Activated naive CD4-positive, alpha-beta T cell treated with anti-CD3 and anti-CD28 coated beads, Interleukin-2, amount 10 ng/mL, durations not matched to agents 7 days and 5 days (primary cell): Measurements from ENCODE around the gene ZFYVE1.

Experiments
- CTCF ChIA-PET: fragments of 350-600 bp; sonication (Branson Sonifier 250); formaldehyde crosslinking; loops from one replicate; lab custom pipeline; 2021; ENCODE audit warnings: antibody characterized with exemption; lab: Charles Lee
- DNase-seq: peaks from one replicate; pipeline ENCODE4 v3.0.0-alpha.2; 2020
- H3K27ac Mint-ChIP-seq: one replicate; pipeline ENCODE4 v1.8.0; 2021; ENCODE audit warnings: mild to moderate bottlenecking, moderate library complexity, mixed read lengths
- H3K27me3 Mint-ChIP-seq: one replicate; pipeline ENCODE4 v1.8.0; 2021; ENCODE audit warnings: mild to moderate bottlenecking, mixed read lengths
- H3K36me3 Mint-ChIP-seq: one replicate; pipeline ENCODE4 v1.8.0; 2021; ENCODE audit warnings: mixed read lengths
- H3K4me1 Mint-ChIP-seq: one replicate; pipeline ENCODE4 v1.8.0; 2021; ENCODE audit warnings: mixed read lengths
- H3K4me3 Mint-ChIP-seq: one replicate; pipeline ENCODE4 v1.8.0; 2021; ENCODE audit warnings: mild to moderate bottlenecking, moderate library complexity, mixed read lengths
- H3K9me3 Mint-ChIP-seq: one replicate; pipeline ENCODE4 v1.8.0; 2021; ENCODE audit warnings: mixed read lengths

ZFYVE1 gene

DNA sequence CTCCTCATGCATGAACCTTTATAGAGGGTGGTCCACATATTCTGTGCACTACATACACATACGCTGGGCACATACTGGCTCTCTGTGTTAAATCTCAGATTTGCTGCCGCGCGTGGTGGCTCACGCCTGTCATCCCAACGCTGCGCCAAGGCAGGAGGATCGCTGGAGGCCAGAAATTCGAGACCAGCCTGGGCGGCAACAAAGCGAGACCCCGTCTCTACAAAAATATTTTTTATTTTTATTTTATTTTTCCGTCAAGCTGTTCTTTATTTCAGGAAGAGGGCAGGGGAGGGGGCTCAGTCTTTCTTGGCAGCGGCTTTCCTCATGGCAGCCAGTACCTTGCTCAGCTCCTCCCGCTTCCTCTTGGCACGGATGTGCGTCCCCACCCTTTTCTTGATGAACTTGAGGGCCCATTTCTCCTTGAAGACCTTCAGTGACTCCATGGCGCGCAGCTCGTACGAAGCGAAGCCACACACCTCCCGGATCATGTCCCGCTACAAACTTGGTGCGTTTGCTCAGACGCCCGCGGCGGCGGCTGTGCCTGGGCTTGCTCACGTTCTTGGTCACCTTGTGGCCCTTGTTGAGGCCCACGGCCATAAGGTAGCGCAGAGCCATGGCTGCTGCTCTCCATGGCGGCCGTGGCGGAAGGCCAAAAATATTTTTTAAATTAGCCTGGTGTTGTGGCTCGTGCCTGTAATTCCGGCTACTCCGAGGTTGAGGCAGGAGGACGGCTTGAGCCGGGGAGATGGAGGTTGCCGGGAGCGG, 97.4 kb downstream of the ZFYVE1 start:
- no peak overlapping the region for H3K27ac Mint-ChIP-seq
- peaks cover 9% of the 10 kb centered on the region for H3K36me3 Mint-ChIP-seq
- CTCF ChIA-PET = interaction anchor here (1.1 kb wide), 1 partner anchor 19 kb away, joined by 3 read pairs; no protein-coding TSS in a partner anchor
- no peak for DNase-seq
- H3K4me3 Mint-ChIP-seq = no peak overlapping the region
- no peaks in the 10 kb centered on the region for H3K9me3 Mint-ChIP-seq
- peaks cover 19% of the 10 kb centered on the region for H3K4me1 Mint-ChIP-seq
- H3K27me3 Mint-ChIP-seq = peaks cover 18% of the 10 kb centered on the region

DNA sequence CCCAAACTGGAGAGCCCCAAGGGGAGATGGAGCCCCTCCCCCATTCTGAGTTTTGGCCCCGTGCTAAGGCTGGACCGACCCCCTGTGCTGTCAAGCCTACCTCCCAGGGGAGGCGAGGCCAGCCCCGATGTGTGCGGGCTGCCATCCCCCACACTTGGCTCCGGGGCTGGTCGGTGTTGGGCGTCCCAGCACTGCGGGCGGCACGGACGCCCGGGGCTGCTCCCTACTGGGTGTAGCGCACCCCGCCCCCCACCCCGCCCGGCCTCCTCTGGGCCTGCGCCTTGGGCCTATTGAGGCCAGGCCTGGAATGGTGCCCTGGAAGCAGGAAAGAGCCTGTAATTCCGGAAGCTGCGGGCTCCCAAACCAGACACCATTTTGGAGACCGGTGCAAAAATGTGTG, 98.0 kb downstream of the ZFYVE1 start:
- peaks cover 9% of the 10 kb centered on the region for H3K36me3 Mint-ChIP-seq
- H3K27me3 Mint-ChIP-seq = peaks cover 23% of the 10 kb centered on the region
- H3K4me3 Mint-ChIP-seq = no peak overlapping the region
- no peaks in the 10 kb centered on the region for H3K9me3 Mint-ChIP-seq
- H3K4me1 Mint-ChIP-seq = peaks cover 19% of the 10 kb centered on the region
- DNase-seq = no peak
- H3K27ac Mint-ChIP-seq = no peak overlapping the region
- CTCF ChIA-PET = no interaction called here

DNA sequence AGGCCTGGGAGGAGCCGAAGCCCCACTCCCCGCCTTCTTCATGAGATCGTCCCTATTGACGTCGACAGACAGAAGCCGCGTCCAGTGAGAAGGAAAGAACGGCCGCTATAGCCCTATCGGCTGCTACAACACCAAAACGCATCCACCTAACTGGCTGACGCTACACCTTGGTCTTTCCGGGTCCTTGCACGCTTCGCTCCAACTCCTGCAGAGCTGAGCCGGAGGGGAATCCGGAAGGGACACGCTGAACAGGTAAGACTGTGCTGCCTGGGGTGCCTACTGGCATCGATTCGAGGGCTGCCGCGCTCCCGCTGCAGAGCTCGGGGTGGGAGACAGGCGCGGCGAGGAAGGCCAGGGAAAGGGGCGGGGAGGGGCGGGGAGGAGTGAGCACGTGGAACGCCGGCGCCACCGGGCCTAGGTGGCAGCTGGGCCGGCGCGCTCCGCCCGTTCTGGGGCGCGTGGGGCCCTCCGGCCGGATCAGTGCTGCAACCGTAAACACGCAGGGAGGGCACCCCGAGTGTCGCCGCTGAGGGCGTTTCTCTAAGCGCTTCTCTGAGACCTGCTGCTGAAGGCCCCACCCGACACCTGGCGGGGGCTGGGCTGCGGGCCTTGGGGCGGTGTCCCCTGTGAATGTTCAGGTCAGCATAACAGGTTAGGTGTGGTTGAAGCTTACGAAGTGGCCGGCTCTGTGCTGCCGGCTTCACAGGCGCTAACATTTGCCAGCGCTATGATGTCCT, 100.4 kb downstream of the ZFYVE1 start, which contains the start of gene DCAF4:
TSS of gene DCAF4 (plus strand) at position 173 of the 737 bp plus-strand sequence. CDS start 11,515 bp downstream, outside the sequence.
- Mint-ChIP-seq H3K36me3 (peaks cover 6% of the 10 kb centered on the region), H3K4me3 (peak within 1 kb of the TSS; percentile 95), H3K4me1 (peaks cover 15% of the 10 kb centered on the region), H3K9me3 (no peaks in the 10 kb centered on the region), H3K27ac (peak within 1 kb of the TSS; percentile 96), H3K27me3 (peaks cover 29% of the 10 kb centered on the region)
- CTCF ChIA-PET = interaction anchor here (0.6 to 2.2 kb wide), 3 partner anchors 21 to 413 kb away, joined by 4 to 9 read pairs (median 5); no protein-coding TSS in a partner anchor
- peak; percentile 98 for DNase-seq

DNA sequence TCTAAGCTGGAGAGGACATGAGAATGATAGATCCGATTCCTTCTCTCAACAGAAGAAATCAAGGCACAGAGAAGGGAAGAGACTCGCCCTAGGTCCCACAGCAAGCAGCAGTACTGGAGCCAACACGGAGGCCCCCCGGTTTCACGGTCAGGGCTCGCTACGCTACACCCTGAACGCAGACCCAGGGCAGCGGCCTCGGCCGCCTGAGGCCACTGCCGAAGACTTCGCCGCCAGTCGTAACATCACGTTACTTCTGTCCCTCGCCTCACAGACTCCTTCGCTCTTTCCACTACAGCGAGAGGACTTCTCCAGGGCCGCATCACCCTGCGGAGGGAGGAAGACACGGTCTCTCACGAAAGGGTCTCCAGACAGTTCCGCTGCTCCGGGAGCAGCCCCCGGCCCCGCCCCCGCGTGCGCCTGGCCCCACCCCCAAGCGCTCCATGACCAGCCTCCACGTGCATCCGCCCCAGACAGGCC, 101.1 kb downstream of the ZFYVE1 start:
- Mint-ChIP-seq H3K27ac (peak overlapping the region; percentile 96), H3K4me1 (peaks cover 15% of the 10 kb centered on the region), H3K36me3 (peaks cover 6% of the 10 kb centered on the region), H3K9me3 (no peaks in the 10 kb centered on the region), H3K27me3 (peaks cover 34% of the 10 kb centered on the region), H3K4me3 (peak overlapping the region; percentile 95)
- CTCF ChIA-PET = interaction anchor here (0.6 to 2.2 kb wide), 2 partner anchors 21 to 412 kb away, joined by 5 to 9 read pairs; no protein-coding TSS in a partner anchor
- no peak for DNase-seq

DNA sequence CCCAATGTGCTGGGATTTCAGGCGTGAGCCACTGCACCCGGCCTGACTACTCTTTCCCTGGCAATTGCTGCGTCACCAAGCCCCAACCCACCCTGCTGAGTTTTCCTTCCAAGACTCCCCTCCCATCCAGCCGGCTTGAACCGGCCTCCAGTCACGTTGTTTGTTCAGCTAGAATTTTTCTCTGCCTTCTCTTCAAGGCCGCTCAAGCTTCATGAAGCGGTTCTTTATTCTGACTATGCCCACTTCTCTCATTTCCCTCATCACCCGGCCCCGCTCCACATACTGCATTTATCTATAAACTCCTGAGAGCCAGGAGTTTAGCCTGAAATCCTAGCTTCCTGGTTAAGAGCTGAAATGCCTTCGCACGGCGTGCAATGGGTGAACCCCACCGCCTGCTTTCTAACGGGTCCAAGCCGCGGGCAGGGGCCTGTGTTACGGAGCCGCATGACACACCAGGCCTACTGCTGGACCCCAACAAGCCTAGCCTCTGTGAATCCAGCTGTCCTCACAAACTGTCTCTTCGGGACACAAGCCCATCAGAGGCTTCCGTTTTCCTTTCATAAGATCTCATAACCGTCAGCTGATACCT, 101.6 kb downstream of the ZFYVE1 start:
- Mint-ChIP-seq H3K4me1 (peaks cover 15% of the 10 kb centered on the region), H3K27me3 (peaks cover 38% of the 10 kb centered on the region), H3K4me3 (peak overlapping the region; percentile 95), H3K36me3 (peaks cover 4% of the 10 kb centered on the region), H3K27ac (peak overlapping the region; percentile 96), H3K9me3 (no peaks in the 10 kb centered on the region)
- DNase-seq = no peak
- CTCF ChIA-PET = interaction anchor here (0.6 to 2.2 kb wide), 3 partner anchors 16 to 412 kb away, joined by 4 to 9 read pairs (median 5); no protein-coding TSS in a partner anchor

DNA sequence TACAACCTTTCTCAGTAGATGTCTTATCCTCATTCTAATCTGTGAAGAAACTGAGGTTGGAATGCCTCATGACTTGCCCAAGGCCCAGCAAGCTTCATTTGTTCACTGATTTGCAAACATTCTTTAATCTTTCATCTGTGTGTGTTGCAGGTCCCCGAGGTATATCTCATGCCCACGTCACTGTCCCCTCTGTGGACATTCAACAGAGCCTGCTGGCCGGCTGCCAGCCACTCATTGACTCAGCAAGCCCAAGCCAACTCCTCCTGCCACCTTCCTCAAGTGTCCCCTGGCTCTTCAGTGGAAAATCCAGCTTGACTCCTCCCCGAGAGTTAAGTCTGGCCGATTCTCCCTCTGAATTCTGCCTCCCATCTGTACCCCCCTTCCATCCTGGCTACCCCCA, 102.6 kb downstream of the ZFYVE1 start:
- CTCF ChIA-PET = interaction anchor here (1.1 to 2.2 kb wide), 2 partner anchors 15 to 411 kb away, joined by 4 to 9 read pairs; no protein-coding TSS in a partner anchor
- Mint-ChIP-seq H3K9me3 (no peaks in the 10 kb centered on the region), H3K4me3 (no peak overlapping the region), H3K27me3 (peaks cover 47% of the 10 kb centered on the region), H3K27ac (no peak overlapping the region), H3K36me3 (no peaks in the 10 kb centered on the region), H3K4me1 (peaks cover 15% of the 10 kb centered on the region)
- DNase-seq = no peak

DNA sequence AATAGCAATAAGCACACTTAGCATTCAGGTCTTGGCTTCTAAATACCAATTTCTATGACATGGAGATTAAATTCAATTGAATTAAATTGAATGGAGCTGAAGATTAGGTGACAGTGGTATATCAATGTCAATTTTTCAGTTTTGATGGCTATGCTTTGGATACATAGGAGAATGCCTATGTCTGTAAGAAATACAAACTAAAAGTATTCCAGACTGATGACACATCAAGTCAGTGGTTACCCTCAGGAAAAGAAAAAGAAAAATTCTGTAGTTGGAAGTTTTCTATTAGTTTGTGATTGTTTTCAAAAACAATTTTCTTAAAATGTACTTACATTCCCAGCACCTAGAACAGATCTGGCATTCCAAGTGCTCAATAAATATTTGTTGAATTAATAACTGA, 105.5 kb downstream of the ZFYVE1 start:
- H3K27me3 Mint-ChIP-seq = peaks cover 66% of the 10 kb centered on the region
- H3K27ac Mint-ChIP-seq = no peak overlapping the region
- no peak for DNase-seq
- no peaks in the 10 kb centered on the region for H3K9me3 Mint-ChIP-seq
- CTCF ChIA-PET = no interaction called here
- no peak overlapping the region for H3K4me3 Mint-ChIP-seq
- peaks cover 8% of the 10 kb centered on the region for H3K4me1 Mint-ChIP-seq
- no peaks in the 10 kb centered on the region for H3K36me3 Mint-ChIP-seq

DNA sequence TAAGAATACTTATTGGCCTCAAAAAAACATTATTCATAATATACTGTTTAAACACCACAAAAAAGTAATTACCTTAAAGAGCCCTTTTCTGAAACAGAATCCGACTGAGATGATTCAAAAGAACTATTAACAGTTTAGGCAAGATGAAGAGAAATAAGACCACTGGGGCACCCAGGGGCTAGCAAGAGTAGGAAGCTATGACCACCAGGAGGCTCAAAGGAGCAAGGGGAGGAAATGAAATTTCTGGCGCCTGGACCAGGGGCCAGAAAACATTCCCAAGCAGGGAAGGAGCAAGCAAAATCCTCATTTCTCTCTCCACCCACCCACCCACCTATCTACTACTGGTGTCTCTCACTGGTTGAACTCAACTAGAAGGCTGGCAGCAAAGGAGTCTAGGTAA, 106.9 kb downstream of the ZFYVE1 start:
- H3K36me3 Mint-ChIP-seq = no peaks in the 10 kb centered on the region
- H3K9me3 Mint-ChIP-seq = no peaks in the 10 kb centered on the region
- H3K4me3 Mint-ChIP-seq = no peak overlapping the region
- peaks cover 63% of the 10 kb centered on the region for H3K27me3 Mint-ChIP-seq
- H3K27ac Mint-ChIP-seq = no peak overlapping the region
- CTCF ChIA-PET = interaction anchor here (1.6 kb wide), 1 partner anchor 16 kb away, joined by 3 read pairs; no protein-coding TSS in a partner anchor
- no peaks in the 10 kb centered on the region for H3K4me1 Mint-ChIP-seq
- DNase-seq = no peak
